HG03342 (cell line): ENCODE data around the gene PDXDC1.
"Not testable (repeated sequence)": the region's sequence is repeated elsewhere in the genome, so short reads cannot be mapped to it uniquely, and the experiment has no call there.

Experiments
- ATAC-seq: cut with Tn5 transposase; IDR thresholded peaks from one replicate; pipeline ENCODE4 v1.9.1; 2021; ENCODE audit warnings: mild to moderate bottlenecking, moderate library complexity; ENCODE audit not compliant: unreplicated experiment

Gene PDXDC1

GRCh38 chr16:15015671-15016070 lies 40.8 kb downstream of the PDXDC1 start:
- not testable (repeated sequence) for ATAC-seq

DNA sequence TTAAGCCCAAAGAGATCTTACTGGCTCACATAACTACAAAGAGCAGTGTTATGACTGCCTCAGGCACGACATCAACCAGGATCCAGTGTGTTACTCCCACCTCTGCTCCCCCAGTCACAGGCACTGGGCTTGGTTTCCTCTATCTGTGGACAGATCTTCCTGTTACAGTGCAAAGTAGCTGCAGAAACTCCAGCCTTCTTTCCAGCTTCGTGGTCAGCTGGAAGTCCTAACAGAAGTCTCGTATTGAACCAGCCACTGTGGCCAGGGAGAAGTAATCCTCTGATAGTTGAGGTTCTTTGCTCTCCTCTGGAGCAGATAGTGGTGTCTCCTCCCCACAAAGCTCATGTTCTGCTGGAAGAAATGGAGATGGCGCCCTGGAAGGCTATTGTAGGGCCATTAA lies 41.5 kb downstream of the PDXDC1 start:
- not testable (repeated sequence) for ATAC-seq

DNA sequence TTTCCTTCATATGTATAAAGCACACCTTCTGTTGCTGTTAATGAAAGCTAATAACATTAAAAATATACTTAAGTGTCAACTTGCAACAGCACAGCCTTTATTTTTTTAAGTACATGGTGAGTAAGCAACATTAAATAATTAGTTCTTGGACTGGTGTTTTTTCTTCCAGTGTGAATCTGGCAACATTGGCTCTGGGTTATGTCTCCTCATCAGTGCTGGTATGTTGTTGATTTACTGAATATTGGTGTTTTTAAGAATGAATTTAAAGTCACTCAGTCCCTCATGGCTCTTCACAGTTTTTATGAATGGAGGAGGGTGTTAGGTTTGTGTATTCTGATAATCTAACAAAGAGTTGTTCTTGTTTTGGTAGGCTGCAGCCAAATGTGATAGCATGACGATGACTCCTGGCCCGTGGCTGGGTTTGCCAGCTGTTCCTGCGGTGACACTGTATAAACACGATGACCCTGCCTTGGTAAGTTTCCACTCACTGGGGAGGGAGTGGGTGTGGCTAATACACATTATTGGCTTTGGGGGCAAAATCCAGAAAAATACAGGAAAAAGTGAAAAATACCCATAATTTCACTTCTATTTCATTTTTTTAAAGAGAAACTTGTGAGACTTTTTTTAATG lies 42.2 kb downstream of the PDXDC1 start:
- not testable (repeated sequence) for ATAC-seq

GRCh38 chr16:15021429-15021828 lies 46.6 kb downstream of the PDXDC1 start:
- not testable (repeated sequence) for ATAC-seq

- ATAC-seq: not testable (repeated sequence)
Measured at GRCh38 chr16:15022194-15022593, 47.4 kb downstream of the PDXDC1 start.

- not testable (repeated sequence) for ATAC-seq
Measured at GRCh38 chr16:15023381-15024077, 48.7 kb downstream of the PDXDC1 start.

DNA sequence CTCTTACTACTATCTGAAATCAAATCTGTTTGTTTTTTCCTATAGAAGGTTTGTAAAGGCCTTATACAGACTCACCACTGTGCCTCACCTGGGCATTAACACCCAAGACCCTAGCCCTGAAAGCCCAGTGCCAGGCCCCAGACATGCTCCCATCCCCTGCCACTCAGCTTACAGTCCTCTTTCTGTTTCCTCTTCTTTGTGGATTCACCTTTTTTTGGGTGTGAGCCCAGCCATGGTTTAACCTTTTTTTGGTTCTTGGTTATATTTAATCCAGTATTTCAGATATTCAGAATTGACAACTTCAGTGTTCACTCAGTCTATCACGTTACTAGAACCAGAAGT lies 50.0 kb downstream of the PDXDC1 start:
- ATAC-seq: not testable (repeated sequence)

DNA sequence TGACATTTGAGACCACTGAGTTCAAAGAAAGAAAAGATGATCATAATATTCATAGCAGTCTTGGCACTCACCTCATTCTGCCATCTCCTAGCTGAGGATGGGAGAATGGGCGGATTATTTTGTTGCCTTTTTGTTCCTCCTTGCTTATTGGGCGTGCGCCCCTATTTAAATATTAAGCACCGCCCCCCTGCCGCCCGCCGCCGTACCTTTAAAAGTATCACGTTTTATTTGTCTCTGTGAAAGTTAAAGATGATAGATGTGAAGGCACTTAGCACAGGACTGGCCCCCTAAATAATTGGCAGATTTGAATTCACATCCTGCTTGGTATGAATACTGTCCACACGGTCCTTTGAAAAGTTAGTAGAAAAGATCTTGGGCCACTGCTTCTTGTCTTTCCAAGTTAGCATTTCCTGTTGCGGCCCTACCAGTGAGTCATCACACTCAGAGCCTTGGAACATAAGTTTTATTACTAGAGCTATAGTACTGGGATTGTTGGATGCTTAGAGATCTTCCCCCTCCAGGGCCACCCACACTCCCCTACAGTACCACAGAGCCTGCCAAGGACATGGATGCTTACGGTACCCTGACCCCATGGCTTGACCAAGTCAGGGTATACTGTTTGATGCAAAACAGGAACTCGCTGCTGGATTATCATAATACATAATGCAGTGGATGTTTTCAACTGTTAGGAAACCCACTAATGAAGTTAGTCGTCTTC lies 50.6 kb downstream of the PDXDC1 start:
- not testable (repeated sequence) for ATAC-seq

- not testable (repeated sequence) for ATAC-seq
Measured at GRCh38 chr16:15027051-15027450, 52.2 kb downstream of the PDXDC1 start.

- not testable (repeated sequence) for ATAC-seq
Measured at GRCh38 chr16:15027503-15028344, 52.9 kb downstream of the PDXDC1 start.

DNA sequence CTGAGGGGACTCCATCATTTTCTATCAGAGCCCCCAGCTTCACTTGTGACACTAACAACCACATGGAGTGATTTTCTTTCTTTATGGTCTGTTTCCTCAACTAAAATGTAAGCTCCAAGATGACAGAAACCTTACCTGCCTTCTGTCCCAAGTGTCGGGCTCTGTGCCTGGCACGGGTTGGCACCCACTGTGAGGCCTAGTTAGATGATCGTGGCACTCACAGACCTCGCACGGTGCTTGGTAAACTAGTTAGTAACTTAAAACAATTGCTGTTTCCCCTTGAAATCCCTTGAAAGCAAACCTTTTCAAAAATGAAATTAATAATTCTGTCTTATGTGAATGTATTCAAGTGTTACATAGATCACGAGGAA lies 53.5 kb downstream of the PDXDC1 start:
- not testable (repeated sequence) for ATAC-seq

GRCh38 chr16:15028801-15029698 lies 54.2 kb downstream of the PDXDC1 start:
- not testable (repeated sequence) for ATAC-seq

DNA sequence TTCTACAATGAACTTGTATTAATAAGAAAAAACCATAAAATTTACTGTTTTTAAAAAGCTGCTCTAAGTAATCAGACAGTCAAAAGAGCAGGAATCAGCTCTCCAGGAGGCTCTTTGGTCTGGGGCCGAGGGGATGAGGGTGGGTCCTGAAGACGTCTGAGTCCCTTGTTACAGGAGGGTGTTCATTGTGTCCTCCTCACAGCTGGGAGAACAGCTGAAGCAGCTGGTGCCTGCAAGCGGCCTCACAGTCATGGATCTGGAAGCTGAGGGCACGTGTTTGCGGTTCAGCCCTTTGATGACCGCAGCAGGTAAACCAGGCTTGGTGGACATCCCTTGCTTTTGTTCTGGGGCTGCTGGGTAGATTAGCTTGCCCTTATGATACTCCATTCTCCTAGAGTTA lies 54.9 kb downstream of the PDXDC1 start:
- not testable (repeated sequence) for ATAC-seq

DNA sequence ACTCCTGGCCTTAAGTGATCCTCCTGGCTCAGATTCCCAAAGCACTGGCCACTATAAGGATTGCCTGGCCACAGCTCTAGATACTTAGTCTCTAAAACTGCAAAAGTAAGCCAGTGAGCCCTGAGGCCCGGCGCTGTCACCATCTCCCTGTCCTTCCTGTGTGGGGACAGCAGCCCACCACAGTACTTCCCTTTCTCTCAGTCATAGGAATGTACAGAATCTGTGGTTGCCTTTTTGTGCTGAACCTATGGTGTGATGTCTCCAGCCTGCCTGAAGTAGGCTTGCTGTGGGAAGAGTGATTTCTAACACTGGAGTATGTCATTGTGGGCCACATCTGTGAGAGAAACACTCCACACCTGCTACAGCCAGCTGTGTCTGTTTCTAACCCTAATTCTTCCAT lies 56.4 kb downstream of the PDXDC1 start:
- ATAC-seq: no peak

DNA sequence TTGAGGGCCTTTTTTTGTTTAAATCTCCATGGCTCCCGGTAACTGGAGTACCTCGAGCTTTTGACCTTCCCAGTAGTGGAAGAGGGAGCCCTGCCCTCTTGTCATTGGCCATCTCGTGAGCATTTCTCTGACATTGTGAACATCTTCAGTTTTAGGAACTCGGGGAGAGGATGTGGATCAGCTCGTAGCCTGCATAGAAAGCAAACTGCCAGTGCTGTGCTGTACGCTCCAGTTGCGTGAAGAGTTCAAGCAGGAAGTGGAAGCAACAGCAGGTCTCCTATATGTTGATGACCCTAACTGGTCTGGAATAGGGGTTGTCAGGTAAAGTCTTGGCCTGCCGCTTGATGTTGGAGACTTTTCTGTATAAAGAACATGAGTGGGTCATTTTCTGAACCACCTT lies 56.8 kb downstream of the PDXDC1 start:
- no peak for ATAC-seq

DNA sequence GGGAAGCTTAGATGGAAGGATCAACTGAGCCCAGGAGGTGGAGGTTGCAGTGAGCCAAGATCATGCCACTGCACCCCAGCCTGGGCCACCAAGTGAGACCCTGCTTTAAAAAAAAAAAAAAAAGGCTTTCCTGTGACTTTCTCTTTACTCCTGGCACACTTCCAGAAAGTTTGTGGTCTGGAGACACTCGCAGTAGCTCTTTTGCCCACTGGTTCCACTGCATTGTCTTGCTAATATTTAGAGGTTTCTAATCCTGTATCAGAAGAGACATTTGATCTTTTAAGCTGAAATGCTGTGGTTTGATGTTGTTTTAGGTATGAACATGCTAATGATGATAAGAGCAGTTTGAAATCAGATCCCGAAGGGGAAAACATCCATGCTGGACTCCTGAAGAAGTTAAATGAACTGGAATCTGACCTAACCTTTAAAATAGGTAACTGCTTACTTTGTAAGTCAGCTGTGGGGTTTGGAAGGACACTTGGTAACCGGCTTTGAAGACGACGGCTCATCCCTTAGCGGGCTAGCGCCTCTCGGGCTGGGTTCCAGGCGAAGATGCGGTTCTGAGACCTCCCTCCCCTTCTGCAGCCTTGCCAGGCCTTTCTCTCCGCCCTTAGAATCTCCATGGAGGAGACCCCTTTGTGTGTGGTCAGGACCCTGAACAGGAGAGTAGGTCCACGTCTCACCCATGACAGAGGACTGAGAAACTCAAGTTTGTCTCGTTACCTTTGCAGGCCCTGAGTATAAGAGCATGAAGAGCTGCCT lies 57.9 kb downstream of the PDXDC1 start:
- ATAC-seq: no peak

- ATAC-seq: no peak
Measured at GRCh38 chr16:15033309-15033707, 58.5 kb downstream of the PDXDC1 start.

GRCh38 chr16:15034266-15035162 lies 59.7 kb downstream of the PDXDC1 start:
- ATAC-seq: no peak
